NK-92 (cell line): Measurements from ENCODE around the gene PLSCR4.
"Not testable (repeated sequence)": the region's sequence is repeated elsewhere in the genome, so short reads cannot be mapped to it uniquely, and the experiment has no call there.

Experiments used
- DNase-seq: peaks from one replicate; lab custom pipeline; 2025; ENCODE audit not compliant: unreplicated experiment; lab: John Stamatoyannopoulos, UW

Gene PLSCR4

GRCh38 chr3:146249921-146250320, 984 bp downstream of the PLSCR4 start:
- DNase-seq = no peak

- DNase-seq = no peak
Observed at GRCh38 chr3:146247911-146248310, 3.0 kb downstream of the PLSCR4 start.

GRCh38 chr3:146246526-146246925, 4.4 kb downstream of the PLSCR4 start:
- no peak for DNase-seq

DNA sequence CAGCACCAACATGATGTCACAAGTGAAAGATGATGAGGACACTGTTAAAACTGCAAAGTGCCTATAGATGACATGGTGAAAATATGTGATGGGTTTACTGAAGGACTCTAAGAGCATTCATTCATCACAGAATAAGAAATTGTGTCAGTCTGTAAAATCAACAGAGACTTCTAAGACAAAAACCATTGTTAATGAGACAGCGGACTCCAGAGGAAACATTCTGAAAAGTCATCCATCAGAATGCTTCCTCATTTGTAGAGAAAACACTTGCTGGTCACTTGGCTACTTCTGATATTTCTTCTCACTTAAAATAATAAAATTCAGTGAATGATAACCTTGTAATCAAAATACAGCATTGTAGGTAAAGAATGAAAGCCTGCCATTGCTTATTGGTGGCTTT, 7.3 kb downstream of the PLSCR4 start:
- no peak for DNase-seq

DNA sequence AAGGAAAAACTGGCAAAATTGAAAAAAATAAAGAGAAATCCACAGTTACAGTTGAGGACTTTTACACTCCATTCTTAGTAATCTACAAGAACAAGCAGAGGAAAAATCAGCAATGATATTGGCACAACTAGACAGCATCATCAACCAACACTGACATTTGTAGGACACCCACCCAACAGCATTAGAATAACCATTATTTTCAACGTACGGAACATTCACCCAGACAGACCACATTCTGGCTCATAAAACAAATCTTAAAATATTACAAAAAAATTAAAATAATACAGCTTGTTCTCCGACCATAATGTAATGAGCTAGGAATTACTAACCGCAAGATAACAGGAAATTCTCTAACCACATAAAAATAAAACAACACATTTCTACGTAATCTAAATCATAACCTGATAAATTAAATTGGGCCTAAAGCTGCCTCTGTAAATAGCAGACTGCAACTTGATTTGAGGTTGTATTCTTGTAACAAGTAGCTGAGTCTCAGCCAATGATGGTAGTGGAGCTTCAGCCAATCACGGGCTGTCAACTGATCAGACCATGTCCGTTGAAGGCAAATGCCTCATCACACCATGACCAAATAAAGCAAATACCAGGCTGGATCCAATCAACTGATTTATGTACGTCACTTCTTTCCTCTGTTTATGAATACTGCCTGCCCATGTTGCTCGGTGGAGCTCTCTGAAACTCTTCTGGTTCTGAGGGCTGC, 9.2 kb downstream of the PLSCR4 start:
- no peak for DNase-seq

- no peak for DNase-seq
Observed at GRCh38 chr3:146233487-146233886, 17.4 kb downstream of the PLSCR4 start.

GRCh38 chr3:146227486-146227885, 23.4 kb downstream of the PLSCR4 start:
- DNase-seq = no peak

GRCh38 chr3:146226881-146227280, 24.0 kb downstream of the PLSCR4 start:
- no peak for DNase-seq

GRCh38 chr3:146225458-146225857, 25.4 kb downstream of the PLSCR4 start:
- DNase-seq = not testable (repeated sequence)

GRCh38 chr3:146223401-146224373, 27.2 kb downstream of the PLSCR4 start:
- DNase-seq = no peak

DNA sequence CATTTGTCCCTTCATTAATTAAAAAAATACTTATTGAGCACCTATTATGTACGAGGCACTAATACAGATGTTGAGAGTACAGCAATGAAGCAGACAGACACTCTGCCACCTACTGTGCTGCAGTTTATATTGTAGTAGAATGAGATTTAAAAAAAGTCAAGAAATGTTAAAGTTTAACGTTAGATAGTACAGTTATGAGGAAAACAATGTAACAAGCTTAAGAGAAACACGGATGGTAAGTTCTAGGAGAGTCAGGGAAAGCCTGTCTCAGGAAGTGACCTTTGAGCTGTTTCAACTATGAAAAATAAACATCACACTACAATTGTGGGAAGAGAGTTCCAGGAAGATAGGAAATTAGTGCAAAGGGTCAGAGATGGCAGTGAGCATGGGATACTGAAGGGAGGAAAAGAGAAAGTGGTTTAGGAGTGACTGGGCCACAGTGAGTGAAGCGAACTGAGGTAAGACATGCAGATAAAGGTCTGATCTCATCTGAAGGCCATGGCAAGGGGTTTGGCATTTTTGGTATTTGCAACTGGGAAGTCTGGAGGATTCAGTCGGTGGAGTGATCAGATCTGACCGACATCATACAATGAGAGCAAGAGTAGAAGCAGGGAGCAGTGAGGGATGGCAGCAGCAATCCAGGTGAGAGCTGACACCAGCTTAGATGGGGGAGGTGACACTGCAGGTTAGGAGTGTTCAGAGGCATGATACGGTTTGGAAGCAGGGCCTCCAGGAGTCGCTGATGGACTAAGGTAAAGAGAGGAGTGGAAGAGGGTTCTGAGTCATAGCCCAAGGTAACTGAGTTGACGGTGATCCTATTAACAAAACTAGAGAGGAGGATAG, 28.5 kb downstream of the PLSCR4 start:
- no peak for DNase-seq

- no peak for DNase-seq
Observed at GRCh38 chr3:146221276-146221675, 29.6 kb downstream of the PLSCR4 start.

GRCh38 chr3:146218880-146219866, 31.7 kb downstream of the PLSCR4 start:
- no peak for DNase-seq

DNA sequence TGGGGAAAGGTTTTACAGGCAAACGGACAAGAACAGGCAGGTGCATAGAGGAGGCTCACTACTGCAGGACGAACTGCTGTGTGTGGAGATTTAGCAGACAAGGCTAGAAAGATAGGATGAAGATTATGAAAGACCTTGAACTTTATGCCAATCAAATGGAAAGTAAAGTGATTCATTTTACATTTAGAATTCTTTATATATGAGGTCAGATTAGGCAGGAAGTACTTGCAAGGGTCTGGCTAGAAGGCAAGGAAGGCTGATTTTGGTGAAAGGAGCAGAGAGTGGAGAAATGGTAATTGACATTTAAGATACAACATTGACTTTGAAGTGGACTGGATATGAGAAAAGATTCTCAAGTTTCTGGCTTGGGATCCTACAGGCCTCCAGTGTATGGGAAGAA, 33.6 kb downstream of the PLSCR4 start:
- no peak for DNase-seq

DNA sequence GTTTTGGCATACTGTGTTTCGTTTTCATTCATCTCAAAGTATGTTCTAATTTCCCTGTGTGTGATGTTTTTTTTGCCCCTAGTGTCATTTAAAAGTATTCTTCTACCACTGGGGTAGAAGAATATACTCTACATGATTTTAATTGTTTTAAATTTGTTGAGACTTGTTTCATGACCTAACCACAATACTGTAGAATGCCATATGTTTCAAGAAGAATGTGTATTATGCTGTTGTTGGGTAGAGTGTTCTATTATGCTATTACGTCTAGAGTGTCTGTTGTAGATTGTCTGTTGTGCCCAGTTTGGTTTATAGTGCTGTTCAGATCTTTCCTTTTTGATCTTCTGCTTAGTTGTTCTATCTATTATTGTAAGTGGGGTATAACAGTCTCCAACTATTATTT, 36.4 kb downstream of the PLSCR4 start:
- no peak for DNase-seq

GRCh38 chr3:146209371-146209770, 41.5 kb downstream of the PLSCR4 start:
- no peak for DNase-seq

DNA sequence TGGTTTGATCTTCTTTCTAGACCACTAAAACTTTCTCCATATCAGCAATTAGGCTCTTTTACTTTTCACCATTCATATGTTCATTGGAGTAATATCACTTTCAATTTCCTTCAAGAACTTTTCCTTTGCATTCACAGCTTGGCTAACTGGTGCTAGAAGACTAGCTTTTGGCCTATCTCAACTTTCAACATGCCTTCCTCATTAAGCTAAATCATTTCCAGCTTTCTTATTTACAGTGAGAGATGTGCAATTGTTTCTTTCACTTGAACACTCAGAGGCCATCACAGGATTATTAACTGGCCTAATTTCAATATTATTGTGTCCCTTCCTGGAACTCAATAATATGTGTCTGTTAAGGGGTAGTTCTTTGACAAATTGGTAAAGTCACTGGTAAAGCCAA, 47.1 kb downstream of the PLSCR4 start:
- DNase-seq = no peak

GRCh38 chr3:146200461-146201220, 50.3 kb downstream of the PLSCR4 start:
- no peak for DNase-seq

GRCh38 chr3:146199762-146200161, 51.1 kb downstream of the PLSCR4 start:
- no peak for DNase-seq
